Testis (tissue), 2 donors: ENCODE results near the gene KPNA3.

Experiments used
- POLR2A ChIP-seq: fragments of 450-650 bp; IDR thresholded peaks from one replicate; pipeline ENCODE4 v1.6.1; 2017; ENCODE audit warnings: antibody characterized with exemption, mild to moderate bottlenecking, moderate library complexity
- TF ChIP-seq, protein P1 (sequence below), 3 experiments: fragments of 450-650 bp in 2 of 3; fragments of 200-600 bp in 1 of 3; sonication (generic) in 1 of 3; IDR thresholded peaks; one replicate each; pipeline ENCODE4 v1.5.1; 2016 to 2019; ENCODE audit warnings: antibody characterized with exemption in 3 of 3, mild to moderate bottlenecking in 2 of 3, moderate library complexity in 1 of 3

DNA sequence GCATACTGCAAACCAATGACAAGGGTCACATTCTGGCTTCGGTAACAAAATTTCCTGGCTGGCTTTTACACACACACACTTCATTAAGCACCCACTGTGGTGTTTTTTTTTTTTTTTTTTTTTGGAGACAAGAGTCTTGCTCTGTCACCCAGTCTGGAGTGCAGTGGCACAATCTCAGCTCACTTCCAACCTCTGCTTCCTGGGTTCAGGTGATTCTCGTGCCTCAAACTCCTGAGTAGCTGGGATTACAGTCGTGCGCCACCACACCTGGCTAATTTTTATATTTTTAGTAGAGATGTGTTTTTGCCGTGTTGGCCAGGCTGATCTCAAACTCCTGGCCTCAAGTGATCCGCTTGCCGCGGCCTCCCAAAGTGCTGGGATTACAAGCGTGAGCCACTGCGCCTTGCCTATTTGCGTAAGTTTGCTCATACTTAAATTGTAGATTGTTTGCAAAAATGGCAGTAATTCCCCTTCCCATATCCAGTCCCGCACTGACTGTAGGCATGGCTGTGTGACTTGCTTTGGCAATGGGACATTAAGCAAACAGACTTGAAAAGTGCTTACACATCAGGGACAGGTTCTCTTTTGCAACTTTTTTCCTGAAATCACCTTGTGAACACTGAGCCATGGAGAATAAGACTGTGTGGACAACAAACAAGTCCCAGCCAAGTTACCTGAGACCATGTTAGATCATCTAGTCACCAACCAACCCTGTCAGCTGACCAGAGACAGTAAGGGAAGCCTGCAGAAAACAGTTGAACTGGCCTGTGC is 59.1 kb downstream of the KPNA3 start:
- TF ChIP-seq, protein P1, sequence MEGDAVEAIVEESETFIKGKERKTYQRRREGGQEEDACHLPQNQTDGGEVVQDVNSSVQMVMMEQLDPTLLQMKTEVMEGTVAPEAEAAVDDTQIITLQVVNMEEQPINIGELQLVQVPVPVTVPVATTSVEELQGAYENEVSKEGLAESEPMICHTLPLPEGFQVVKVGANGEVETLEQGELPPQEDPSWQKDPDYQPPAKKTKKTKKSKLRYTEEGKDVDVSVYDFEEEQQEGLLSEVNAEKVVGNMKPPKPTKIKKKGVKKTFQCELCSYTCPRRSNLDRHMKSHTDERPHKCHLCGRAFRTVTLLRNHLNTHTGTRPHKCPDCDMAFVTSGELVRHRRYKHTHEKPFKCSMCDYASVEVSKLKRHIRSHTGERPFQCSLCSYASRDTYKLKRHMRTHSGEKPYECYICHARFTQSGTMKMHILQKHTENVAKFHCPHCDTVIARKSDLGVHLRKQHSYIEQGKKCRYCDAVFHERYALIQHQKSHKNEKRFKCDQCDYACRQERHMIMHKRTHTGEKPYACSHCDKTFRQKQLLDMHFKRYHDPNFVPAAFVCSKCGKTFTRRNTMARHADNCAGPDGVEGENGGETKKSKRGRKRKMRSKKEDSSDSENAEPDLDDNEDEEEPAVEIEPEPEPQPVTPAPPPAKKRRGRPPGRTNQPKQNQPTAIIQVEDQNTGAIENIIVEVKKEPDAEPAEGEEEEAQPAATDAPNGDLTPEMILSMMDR (IDR thresholded peaks at IDR 0.05) = no peak
- no peak for TF ChIP-seq POLR2A
